Loucy (cell line): ENCODE data around the gene SLC35D3.

Experiments
- H2AFZ ChIP-seq: fragments of 200-600 bp; sonication (generic); 2 replicates; pipeline ENCODE4 v1.6.0; 2016; ENCODE audit warnings: antibody characterized with exemption, mild to moderate bottlenecking, low read length, moderate library complexity
- H3F3A ChIP-seq: fragments of 200-600 bp; 2 replicates; pipeline ENCODE4 v1.6.0; 2016; ENCODE audit warnings: antibody characterized with exemption, low read depth, mild to moderate bottlenecking
- H3K27me3 ChIP-seq: fragments of 200-600 bp; sonication (generic); 2 replicates; pipeline ENCODE4 v1.6.1; 2014; ENCODE audit warnings: low read length, mild to moderate bottlenecking; ENCODE audit not compliant: insufficient read depth, poor library complexity, severe bottlenecking
- H3K36me3 ChIP-seq: fragments of 200-600 bp; sonication (generic); 2 replicates; pipeline ENCODE4 v1.6.1; 2016; ENCODE audit warnings: low read length; ENCODE audit not compliant: insufficient read depth
- H3K4me1 ChIP-seq: fragments of 200-600 bp; sonication (generic); 2 replicates; pipeline ENCODE4 v1.5.1; 2014; ENCODE audit warnings: low read length, mild to moderate bottlenecking; ENCODE audit not compliant: insufficient read depth, poor library complexity, severe bottlenecking
- H3K4me2 ChIP-seq: fragments of 200-600 bp; sonication (generic); 2 replicates; pipeline ENCODE4 v1.6.0; 2014; ENCODE audit warnings: antibody characterized with exemption, low read length, low read depth, mild to moderate bottlenecking; ENCODE audit not compliant: poor library complexity, severe bottlenecking
- H3K4me3 ChIP-seq: fragments of 200-600 bp; sonication (generic); 2 replicates; pipeline ENCODE4 v1.5.1; 2014; ENCODE audit warnings: low read length, mild to moderate bottlenecking, mixed read lengths; ENCODE audit not compliant: poor library complexity, severe bottlenecking
- H3K79me2 ChIP-seq: fragments of 200-600 bp; sonication (generic); 2 replicates; pipeline ENCODE4 v1.6.1; 2014; ENCODE audit warnings: low read length; ENCODE audit not compliant: insufficient read depth
- H3K9ac ChIP-seq: fragments of 200-600 bp; sonication (generic); 2 replicates; pipeline ENCODE4 v1.6.0; 2014; ENCODE audit warnings: mild to moderate bottlenecking, low read depth, low read length, moderate library complexity; ENCODE audit not compliant: poor library complexity, severe bottlenecking
- H3K9me2 ChIP-seq: fragments of 200-600 bp; sonication (generic); replicated peaks from 2 replicates; pipeline ENCODE4 v1.6.1; 2016; ENCODE audit warnings: low read depth, low read length, mixed read lengths
- H3K9me3 ChIP-seq: fragments of 200-600 bp; sonication (generic); 2 replicates; pipeline ENCODE4 v1.6.1; 2014; ENCODE audit warnings: mild to moderate bottlenecking, antibody characterized with exemption, low read length, low read depth; ENCODE audit not compliant: insufficient read depth
- H4K20me1 ChIP-seq: fragments of 200-600 bp; sonication (generic); 2 replicates; pipeline ENCODE4 v1.6.0; 2014; ENCODE audit warnings: antibody characterized with exemption, low read length, mild to moderate bottlenecking; ENCODE audit not compliant: insufficient read depth, poor library complexity, severe bottlenecking
- EZH2phosphoT487 ChIP-seq: fragments of 200-600 bp; IDR thresholded peaks from 2 replicates; pipeline ENCODE4 v1.6.1; 2018; ENCODE audit warnings: antibody characterized with exemption, mild to moderate bottlenecking, moderate library complexity, borderline replicate concordance
- TF ChIP-seq, protein P1 (sequence below): fragments of 200-600 bp; sonication (generic); conservative IDR thresholded peaks from 2 replicates; pipeline ENCODE4 v1.5.1; 2014; ENCODE audit warnings: mild to moderate bottlenecking, antibody characterized with exemption, low read length

The SLC35D3 gene

DNA sequence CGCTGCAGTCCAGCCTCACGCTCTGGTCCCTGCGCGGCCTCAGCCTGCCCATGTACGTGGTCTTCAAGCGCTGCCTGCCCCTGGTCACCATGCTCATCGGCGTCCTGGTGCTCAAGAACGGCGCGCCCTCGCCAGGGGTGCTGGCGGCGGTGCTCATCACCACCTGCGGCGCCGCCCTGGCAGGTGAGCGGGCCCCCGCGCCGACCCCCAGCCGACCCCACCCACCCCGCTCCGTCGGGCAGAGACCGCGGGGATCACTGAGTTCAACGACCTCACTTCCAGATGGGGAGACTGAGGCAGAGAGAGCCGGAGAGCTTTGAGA is 545 bp downstream of the SLC35D3 start:
- H2AFZ ChIP-seq, result no peak overlapping the region
- no peak overlapping the region for H3K4me3 ChIP-seq
- TF ChIP-seq EZH2phosphoT487, result no peak
- TF ChIP-seq, protein P1, sequence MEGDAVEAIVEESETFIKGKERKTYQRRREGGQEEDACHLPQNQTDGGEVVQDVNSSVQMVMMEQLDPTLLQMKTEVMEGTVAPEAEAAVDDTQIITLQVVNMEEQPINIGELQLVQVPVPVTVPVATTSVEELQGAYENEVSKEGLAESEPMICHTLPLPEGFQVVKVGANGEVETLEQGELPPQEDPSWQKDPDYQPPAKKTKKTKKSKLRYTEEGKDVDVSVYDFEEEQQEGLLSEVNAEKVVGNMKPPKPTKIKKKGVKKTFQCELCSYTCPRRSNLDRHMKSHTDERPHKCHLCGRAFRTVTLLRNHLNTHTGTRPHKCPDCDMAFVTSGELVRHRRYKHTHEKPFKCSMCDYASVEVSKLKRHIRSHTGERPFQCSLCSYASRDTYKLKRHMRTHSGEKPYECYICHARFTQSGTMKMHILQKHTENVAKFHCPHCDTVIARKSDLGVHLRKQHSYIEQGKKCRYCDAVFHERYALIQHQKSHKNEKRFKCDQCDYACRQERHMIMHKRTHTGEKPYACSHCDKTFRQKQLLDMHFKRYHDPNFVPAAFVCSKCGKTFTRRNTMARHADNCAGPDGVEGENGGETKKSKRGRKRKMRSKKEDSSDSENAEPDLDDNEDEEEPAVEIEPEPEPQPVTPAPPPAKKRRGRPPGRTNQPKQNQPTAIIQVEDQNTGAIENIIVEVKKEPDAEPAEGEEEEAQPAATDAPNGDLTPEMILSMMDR, result no peak
- no peaks in the 10 kb centered on the region for H3K4me1 ChIP-seq
- no peaks in the 10 kb centered on the region for H3K79me2 ChIP-seq
- no peak overlapping the region for H3K9ac ChIP-seq
- H3K9me2 ChIP-seq, result no peaks in the 10 kb centered on the region
- H3K36me3 ChIP-seq, result no peaks in the 10 kb centered on the region
- no peaks in the 10 kb centered on the region for H3K9me3 ChIP-seq
- no peak overlapping the region for H3K4me2 ChIP-seq
- no peaks in the 10 kb centered on the region for H3F3A ChIP-seq
- no peaks in the 10 kb centered on the region for H4K20me1 ChIP-seq
- no peaks in the 10 kb centered on the region for H3K27me3 ChIP-seq

DNA sequence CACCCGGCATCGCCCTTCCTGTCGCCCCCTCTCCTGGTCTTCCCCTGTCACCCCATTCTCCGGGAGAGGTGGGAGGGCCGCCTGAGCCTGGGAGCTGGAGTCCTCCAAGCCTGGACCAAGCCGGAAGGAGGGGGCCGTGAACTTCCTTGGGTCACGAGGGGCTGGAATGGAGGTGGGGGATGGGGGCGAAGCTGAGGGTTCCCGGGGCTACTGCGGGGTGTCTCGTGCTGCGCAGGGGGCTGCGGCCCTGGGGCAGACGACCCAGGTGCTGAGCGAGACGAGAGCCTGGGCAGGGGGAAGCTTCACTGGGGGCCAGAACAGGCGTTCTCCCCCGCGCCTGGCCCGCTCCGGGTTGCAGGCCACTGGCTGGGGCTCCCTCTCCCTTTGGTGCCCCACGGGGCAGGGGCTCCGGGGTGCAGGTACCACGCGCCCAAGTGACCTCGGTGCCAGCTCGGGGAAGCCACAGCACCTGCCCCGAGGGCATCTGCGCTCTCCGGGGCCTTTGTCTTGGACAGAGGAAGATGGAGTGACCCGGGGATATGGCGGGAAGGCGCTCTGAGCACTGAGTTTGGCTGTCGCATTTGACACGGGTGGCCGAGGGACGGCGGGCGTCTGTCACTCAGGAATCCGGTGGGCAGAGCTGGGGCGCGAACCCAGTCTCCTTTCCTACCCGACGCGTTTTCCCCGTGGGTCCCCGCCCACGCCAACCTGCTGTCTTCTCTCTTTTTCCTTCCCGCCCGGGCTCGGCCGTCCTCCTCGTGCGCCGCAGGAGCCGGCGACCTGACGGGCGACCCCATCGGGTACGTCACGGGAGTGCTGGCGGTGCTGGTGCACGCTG is 1.2 kb downstream of the SLC35D3 start:
- no peak overlapping the region for H3K4me2 ChIP-seq
- H3K4me1 ChIP-seq, result no peaks in the 10 kb centered on the region
- H3K9me3 ChIP-seq, result no peaks in the 10 kb centered on the region
- H3F3A ChIP-seq, result no peaks in the 10 kb centered on the region
- no peaks in the 10 kb centered on the region for H4K20me1 ChIP-seq
- no peaks in the 10 kb centered on the region for H3K36me3 ChIP-seq
- no peak overlapping the region for H3K9ac ChIP-seq
- H2AFZ ChIP-seq, result no peak overlapping the region
- H3K4me3 ChIP-seq, result no peak overlapping the region
- TF ChIP-seq, protein P1, result no peak
- TF ChIP-seq EZH2phosphoT487, result no peak
- H3K27me3 ChIP-seq, result no peaks in the 10 kb centered on the region
- no peaks in the 10 kb centered on the region for H3K9me2 ChIP-seq
- no peaks in the 10 kb centered on the region for H3K79me2 ChIP-seq

DNA sequence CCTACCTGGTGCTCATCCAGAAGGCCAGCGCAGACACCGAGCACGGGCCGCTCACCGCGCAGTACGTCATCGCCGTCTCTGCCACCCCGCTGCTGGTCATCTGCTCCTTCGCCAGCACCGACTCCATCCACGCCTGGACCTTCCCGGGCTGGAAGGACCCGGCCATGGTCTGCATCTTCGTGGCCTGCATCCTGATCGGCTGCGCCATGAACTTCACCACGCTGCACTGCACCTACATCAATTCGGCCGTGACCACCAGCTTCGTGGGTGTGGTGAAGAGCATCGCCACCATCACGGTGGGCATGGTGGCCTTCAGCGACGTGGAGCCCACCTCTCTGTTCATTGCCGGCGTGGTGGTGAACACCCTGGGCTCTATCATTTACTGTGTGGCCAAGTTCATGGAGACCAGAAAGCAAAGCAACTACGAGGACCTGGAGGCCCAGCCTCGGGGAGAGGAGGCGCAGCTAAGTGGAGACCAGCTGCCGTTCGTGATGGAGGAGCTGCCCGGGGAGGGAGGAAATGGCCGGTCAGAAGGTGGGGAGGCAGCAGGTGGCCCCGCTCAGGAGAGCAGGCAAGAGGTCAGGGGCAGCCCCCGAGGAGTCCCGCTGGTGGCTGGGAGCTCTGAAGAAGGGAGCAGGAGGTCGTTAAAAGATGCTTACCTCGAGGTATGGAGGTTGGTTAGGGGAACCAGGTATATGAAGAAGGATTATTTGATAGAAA is 2.0 kb downstream of the SLC35D3 start:
- H3K9me3 ChIP-seq, result no peaks in the 10 kb centered on the region

More for the DNA sequence above, 2.0 kb downstream of the SLC35D3 start:
- no peak overlapping the region for H3K4me3 ChIP-seq
- H3F3A ChIP-seq, result no peaks in the 10 kb centered on the region
- H3K9ac ChIP-seq, result no peak overlapping the region
- no peaks in the 10 kb centered on the region for H3K4me1 ChIP-seq
- no peaks in the 10 kb centered on the region for H3K9me2 ChIP-seq
- H3K36me3 ChIP-seq, result no peaks in the 10 kb centered on the region
- TF ChIP-seq, protein P1, result no peak
- TF ChIP-seq EZH2phosphoT487, result no peak
- no peaks in the 10 kb centered on the region for H3K27me3 ChIP-seq
- no peaks in the 10 kb centered on the region for H4K20me1 ChIP-seq
- no peak overlapping the region for H3K4me2 ChIP-seq
- H3K79me2 ChIP-seq, result no peaks in the 10 kb centered on the region
- H2AFZ ChIP-seq, result no peak overlapping the region
